Calu3 (cell line): ENCODE data around the gene LRRTM2. TPM values are rescaled to one million over a fixed set of nuclear protein-coding genes. Genes with fewer than 3 reads are reported as not detected.

Experiments
- BruUV-seq: library from RNA; stranded (reverse); fragments of 400-500 nt; replicated peaks from 2 replicates; lab custom pipeline; 2021; lab: Mats Ljungman, UMichigan
- CTCF ChIA-PET: fragments of 300-600 bp; sonication (Branson Sonifier 250); formaldehyde crosslinking; loops from one replicate; lab custom pipeline; 2022; ENCODE audit warnings: antibody characterized with exemption; lab: Charles Lee
- DNase-seq: peaks from one replicate; pipeline ENCODE4 v3.0.0; 2022
- H3K27ac Mint-ChIP-seq: one replicate; pipeline ENCODE4 v1.8.0; 2022; ENCODE audit warnings: mixed read lengths; ENCODE audit not compliant: unreplicated experiment
- H3K27me3 Mint-ChIP-seq: one replicate; pipeline ENCODE4 v1.8.0; 2022; ENCODE audit warnings: mixed read lengths; ENCODE audit not compliant: unreplicated experiment
- H3K36me3 Mint-ChIP-seq: one replicate; pipeline ENCODE4 v1.8.0; 2022; ENCODE audit warnings: mild to moderate bottlenecking, moderate library complexity, mixed read lengths; ENCODE audit not compliant: insufficient read depth, unreplicated experiment
- H3K4me1 Mint-ChIP-seq: one replicate; pipeline ENCODE4 v1.8.0; 2022; ENCODE audit warnings: mild to moderate bottlenecking, low read depth, mixed read lengths; ENCODE audit not compliant: unreplicated experiment
- H3K4me3 Mint-ChIP-seq: one replicate; pipeline ENCODE4 v1.8.0; 2022; ENCODE audit warnings: mild to moderate bottlenecking, low read depth, moderate library complexity, mixed read lengths; ENCODE audit not compliant: unreplicated experiment
- H3K9me3 Mint-ChIP-seq: one replicate; pipeline ENCODE4 v1.8.0; 2022; ENCODE audit warnings: low read depth, mixed read lengths; ENCODE audit not compliant: unreplicated experiment
- CTCF ChIP-seq: fragments of 200-600 bp; IDR thresholded peaks from one replicate; pipeline ENCODE4 v1.8.0; 2022; ENCODE audit warnings: antibody characterized with exemption; ENCODE audit not compliant: unreplicated experiment
- intact Hi-C: fragments of 100-400 bp; cut with micrococcal nuclease; formaldehyde crosslinking; loops from one replicate; pipeline ENCODE4 v1.10.0; 2022; ENCODE audit not compliant: unreplicated experiment
- total RNA-seq: library from RNA; stranded (reverse); gene quantifications from 2 replicates; pipeline ENCODE4 v1.2.3, GENCODE V29; 2022

The LRRTM2 gene
- total RNA-seq, 1 experiment from 2014 or later: not detected

- intact Hi-C loops: no loop called here
- peaks cover 85% of the 10 kb centered on the region for H3K36me3 Mint-ChIP-seq
These were observed 28.1 kb upstream of the LRRTM2 start for GRCh38 chr5:138903130-138903775.

DNA sequence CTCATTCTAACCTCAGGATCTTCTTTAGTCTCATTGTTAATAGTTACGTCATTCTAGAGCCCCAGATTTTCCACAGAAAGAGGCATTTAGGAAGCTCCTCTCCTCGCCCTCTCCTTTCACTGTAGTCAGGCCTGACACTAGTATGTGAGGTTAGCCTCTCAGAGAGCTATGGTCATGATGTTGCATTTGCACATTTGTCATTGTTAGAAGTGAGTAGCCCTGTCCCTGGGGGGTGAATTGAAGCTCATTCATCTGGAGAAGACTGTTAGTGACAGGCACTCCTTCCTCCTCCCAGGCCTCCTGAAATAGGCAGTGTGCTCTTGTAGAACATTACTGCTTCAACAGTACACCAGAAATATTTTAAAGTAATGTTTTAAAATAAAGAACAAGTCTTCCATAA, 26.6 kb upstream of the LRRTM2 start:
- no peak for TF ChIP-seq CTCF
- intact Hi-C loops: no loop called here
- BruUV-seq: no TSS peak
- no peaks in the 10 kb centered on the region for H3K27me3 Mint-ChIP-seq
- no peak overlapping the region for H3K27ac Mint-ChIP-seq
- no peak overlapping the region for H3K4me3 Mint-ChIP-seq
- no peak for DNase-seq
- H3K9me3 Mint-ChIP-seq: no peaks in the 10 kb centered on the region
- CTCF ChIA-PET: interaction anchor here (1.0 kb wide), 1 partner anchor 112 kb away, joined by 3 read pairs; no protein-coding TSS in a partner anchor
- peaks cover 79% of the 10 kb centered on the region for H3K36me3 Mint-ChIP-seq
- H3K4me1 Mint-ChIP-seq: peaks cover 16% of the 10 kb centered on the region

More at GRCh38 chr5:138903130-138903775, 28.1 kb upstream of the LRRTM2 start:
- Mint-ChIP-seq H3K4me3 (no peak overlapping the region), H3K9me3 (no peaks in the 10 kb centered on the region), H3K27ac (peak overlapping the region; percentile 42), H3K27me3 (no peaks in the 10 kb centered on the region), H3K4me1 (peaks cover 14% of the 10 kb centered on the region)
- CTCF ChIA-PET: no interaction called here
- no peak for DNase-seq
- no TSS peak for BruUV-seq
- no peak for TF ChIP-seq CTCF

- Mint-ChIP-seq H3K27me3 (no peaks in the 10 kb centered on the region), H3K27ac (no peak overlapping the region), H3K36me3 (peaks cover 80% of the 10 kb centered on the region), H3K9me3 (no peaks in the 10 kb centered on the region), H3K4me3 (no peak overlapping the region), H3K4me1 (peaks cover 16% of the 10 kb centered on the region)
- CTCF ChIA-PET: no interaction called here
- BruUV-seq: no TSS peak
- no peak for DNase-seq
- intact Hi-C loops: no loop called here
- TF ChIP-seq CTCF: no peak
These were observed 25.3 kb upstream of the LRRTM2 start for GRCh38 chr5:138900281-138900965.

DNA sequence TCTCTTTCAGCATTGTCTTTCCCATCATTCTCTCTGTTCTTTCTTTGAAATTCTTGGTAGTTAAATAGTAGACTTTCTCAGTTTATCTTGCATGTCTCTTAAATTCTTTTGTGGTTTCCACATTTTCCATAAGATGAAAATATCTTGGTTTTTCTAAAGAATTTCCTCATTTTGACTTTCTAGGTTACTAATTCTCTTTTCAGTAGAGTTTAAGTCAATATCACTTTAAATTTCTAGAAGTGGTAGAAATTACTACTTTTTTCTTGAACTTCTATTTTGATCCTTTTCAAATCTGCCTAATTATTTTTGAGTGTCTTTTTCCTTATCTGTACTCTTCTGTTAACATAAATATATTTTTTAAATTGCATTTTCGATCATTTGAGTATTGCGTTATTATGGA, 23.6 kb upstream of the LRRTM2 start:
- peaks cover 81% of the 10 kb centered on the region for H3K36me3 Mint-ChIP-seq
- no peak for TF ChIP-seq CTCF
- intact Hi-C loops: no loop called here
- H3K9me3 Mint-ChIP-seq: no peaks in the 10 kb centered on the region
- H3K4me1 Mint-ChIP-seq: peaks cover 25% of the 10 kb centered on the region
- CTCF ChIA-PET: interaction anchor here (0.5 kb wide), 1 partner anchor 265 kb away, joined by 4 read pairs; no protein-coding TSS in a partner anchor
- no peak overlapping the region for H3K4me3 Mint-ChIP-seq
- no peak for DNase-seq
- no peak overlapping the region for H3K27ac Mint-ChIP-seq
- no TSS peak for BruUV-seq
- H3K27me3 Mint-ChIP-seq: no peaks in the 10 kb centered on the region
